Neural cell (in vitro differentiated cells): Measurements from ENCODE around the gene ETV7. TPM values are rescaled to one million over a fixed set of nuclear protein-coding genes. Genes with fewer than 3 reads are reported as not detected.
A peak's percentile ranks its signal among the peaks of the same experiment; 100 is the strongest.

Experiments used
- H2AFZ ChIP-seq: fragments of 200-600, 300-800 bp; sonication (generic), shearing (Covaris generic); 2 replicates; pipeline ENCODE4 v1.6.0; 2014; ENCODE audit warnings: low read depth, mild to moderate bottlenecking, antibody characterized with exemption, low read length, moderate library complexity
- H3F3A ChIP-seq: fragments of 200-600 bp; shearing (Covaris generic); 2 replicates; pipeline ENCODE4 v1.6.1; 2016; ENCODE audit warnings: mild to moderate bottlenecking, moderate library complexity, mixed read lengths, antibody characterized with exemption, low read length; ENCODE audit not compliant: insufficient read depth, poor library complexity, severe bottlenecking
- H3K27ac ChIP-seq: fragments of 200-600, 300-800 bp; sonication (generic), shearing (Covaris generic); 2 replicates; pipeline ENCODE4 v1.5.1; 2014; ENCODE audit warnings: mild to moderate bottlenecking, low read length, moderate library complexity
- H3K27me3 ChIP-seq: fragments of 300-800, 200-600 bp; sonication (generic), shearing (Covaris generic); 2 replicates; pipeline ENCODE4 v1.6.0; 2014; ENCODE audit warnings: mild to moderate bottlenecking, low read depth, low read length, moderate library complexity; ENCODE audit not compliant: insufficient read depth
- H3K36me3 ChIP-seq: fragments of 300-800, 200-600 bp; sonication (generic), shearing (Covaris generic); 2 replicates; pipeline ENCODE4 v1.5.1; 2014; ENCODE audit warnings: mild to moderate bottlenecking, antibody characterized with exemption, low read length, moderate library complexity; ENCODE audit not compliant: insufficient read depth
- H3K4me2 ChIP-seq: fragments of 300-800, 200-600 bp; sonication (generic), shearing (Covaris generic); 2 replicates; pipeline ENCODE4 v1.6.0; 2014; ENCODE audit warnings: mild to moderate bottlenecking, low read length
- H3K4me3 ChIP-seq: fragments of 300-800, 200-600 bp; sonication (generic), shearing (Covaris generic); 2 replicates; pipeline ENCODE4 v1.5.1; 2014; ENCODE audit warnings: mild to moderate bottlenecking, low read length, moderate library complexity
- H3K79me2 ChIP-seq: fragments of 200-600 bp; shearing (Covaris generic); replicated peaks from 2 replicates; pipeline ENCODE4 v1.6.0; 2014; ENCODE audit warnings: mild to moderate bottlenecking, low read length, moderate library complexity; ENCODE audit not compliant: insufficient read depth
- H3K9ac ChIP-seq: fragments of 300-800, 200-600 bp; sonication (generic), shearing (Covaris generic); 2 replicates; pipeline ENCODE4 v1.6.1; 2016; ENCODE audit warnings: mild to moderate bottlenecking, low read length, mixed read lengths
- H3K9me2 ChIP-seq: fragments of 200-600 bp; shearing (Covaris generic); 2 replicates; pipeline ENCODE4 v1.6.1; 2016; ENCODE audit warnings: mild to moderate bottlenecking, low read length, mixed read lengths; ENCODE audit not compliant: insufficient read depth
- H3K9me3 ChIP-seq: fragments of 200-600, 300-800 bp; sonication (generic), shearing (Covaris generic); 2 replicates; pipeline ENCODE4 v1.6.1; 2016; ENCODE audit warnings: mild to moderate bottlenecking, mixed run types, low read length, moderate library complexity, mixed read lengths
- H4K20me1 ChIP-seq: fragments of 200-600 bp; shearing (Covaris generic); 2 replicates; pipeline ENCODE4 v1.6.1; 2016; ENCODE audit warnings: mild to moderate bottlenecking, mixed run types; ENCODE audit not compliant: insufficient read depth
- CTCF ChIP-seq: fragments of 450-650 bp; IDR thresholded peaks from 2 replicates; pipeline ENCODE4 v1.5.1; 2014; ENCODE audit warnings: antibody characterized with exemption, mild to moderate bottlenecking, moderate library complexity; ENCODE audit not compliant: poor library complexity, severe bottlenecking
- EP300 ChIP-seq: fragments of 450-650 bp; conservative IDR thresholded peaks from 2 replicates; pipeline ENCODE4 v1.6.1; 2014; ENCODE audit warnings: antibody characterized with exemption, mild to moderate bottlenecking, moderate library complexity; ENCODE audit not compliant: poor library complexity, severe bottlenecking
- EZH2 ChIP-seq: fragments of 200-600, 300-800 bp; shearing (Covaris generic), sonication (generic); IDR thresholded peaks from 2 replicates; pipeline ENCODE4 v1.6.1; 2014; ENCODE audit warnings: antibody characterized with exemption, low read length, borderline replicate concordance, mild to moderate bottlenecking; ENCODE audit not compliant: insufficient read depth, poor library complexity, severe bottlenecking
- MXI1 ChIP-seq: fragments of 450-650 bp; conservative IDR thresholded peaks from 2 replicates; pipeline ENCODE4 v1.6.1; 2014; ENCODE audit warnings: antibody characterized with exemption, mild to moderate bottlenecking; ENCODE audit not compliant: poor library complexity, severe bottlenecking
- POLR2AphosphoS5 ChIP-seq: IDR thresholded peaks from 2 replicates; pipeline ENCODE4 v1.6.1; 2012
- RAD21 ChIP-seq: fragments of 450-650 bp; conservative IDR thresholded peaks from 2 replicates; pipeline ENCODE4 v1.6.1; 2014; ENCODE audit warnings: antibody characterized with exemption, mild to moderate bottlenecking, moderate library complexity
- REST ChIP-seq: IDR thresholded peaks from 2 replicates; pipeline ENCODE4 v1.6.1; 2012; ENCODE audit warnings: borderline replicate concordance
- SMC3 ChIP-seq: fragments of 450-650 bp; conservative IDR thresholded peaks from 2 replicates; pipeline ENCODE4 v1.6.1; 2014; ENCODE audit warnings: antibody characterized with exemption, mild to moderate bottlenecking, moderate library complexity; ENCODE audit not compliant: poor library complexity
- TAF1 ChIP-seq: IDR thresholded peaks from 2 replicates; pipeline ENCODE4 v1.6.1; 2012; ENCODE audit warnings: low read depth
- polyA plus RNA-seq: library from polyadenylated mRNA; depleted of rRNA; stranded (reverse); fragments of >200 nt; gene quantifications from 2 replicates; pipeline ENCODE4 v1.2.3, GENCODE V29; 2014

Gene ETV7
- polyA plus RNA-seq, 1 donor from 2014 or later = not detected

GRCh38 chr6:36378243-36378920 is 9.1 kb downstream of the ETV7 start:
- Histone ChIP-seq H3K4me3 (no peak overlapping the region), H3K4me2 (no peak overlapping the region), H3K9ac (no peak overlapping the region), H4K20me1 (no peaks in the 10 kb centered on the region), H3K36me3 (no peaks in the 10 kb centered on the region), H3F3A (no peaks in the 10 kb centered on the region), H3K9me2 (no peaks in the 10 kb centered on the region), H3K27ac (peak overlapping the region; percentile 34), H3K9me3 (no peaks in the 10 kb centered on the region), H2AFZ (no peak overlapping the region), H3K79me2 (no peaks in the 10 kb centered on the region), H3K27me3 (no peaks in the 10 kb centered on the region)
- TF ChIP-seq POLR2AphosphoS5 (peak; percentile 16), MXI1 (no peak)

GRCh38 chr6:36377594-36377993 is 9.9 kb downstream of the ETV7 start:
- no peaks in the 10 kb centered on the region for H3K79me2 ChIP-seq
- H3K9me2 ChIP-seq = no peaks in the 10 kb centered on the region
- H3K4me2 ChIP-seq = no peak overlapping the region
- no peaks in the 10 kb centered on the region for H3K27me3 ChIP-seq
- no peaks in the 10 kb centered on the region for H3F3A ChIP-seq
- no peak overlapping the region for H3K9ac ChIP-seq
- no peak overlapping the region for H3K4me3 ChIP-seq
- H3K27ac ChIP-seq = no peak overlapping the region
- no peaks in the 10 kb centered on the region for H3K36me3 ChIP-seq
- TF ChIP-seq POLR2AphosphoS5 (no peak), MXI1 (no peak), RAD21 (no peak), REST (no peak), SMC3 (no peak), TAF1 (no peak), EP300 (no peak), EZH2 (no peak), CTCF (no peak)
- H3K9me3 ChIP-seq = no peaks in the 10 kb centered on the region
- H4K20me1 ChIP-seq = no peaks in the 10 kb centered on the region
- no peak overlapping the region for H2AFZ ChIP-seq
